A375 (cell line): ENCODE results near the gene MYO9A. TPM values are rescaled to one million over a fixed set of nuclear protein-coding genes. Genes with fewer than 3 reads are reported as not detected.
A peak's percentile ranks its signal among the peaks of the same experiment; 100 is the strongest.

Experiments used
- small RNA-seq: library from RNA; depleted of rRNA; stranded (forward); fragments of <200 nt; gene quantifications from one replicate; pipeline ENCODE3, GENCODE V24; 2014
- total RNA-seq: library from RNA; depleted of rRNA; stranded (reverse); fragments of >200 nt; shearing (Covaris generic); gene quantifications from 2 replicates; pipeline ENCODE4 v1.2.3, GENCODE V29; 2014; rRNA removed

The MYO9A gene, protein sequence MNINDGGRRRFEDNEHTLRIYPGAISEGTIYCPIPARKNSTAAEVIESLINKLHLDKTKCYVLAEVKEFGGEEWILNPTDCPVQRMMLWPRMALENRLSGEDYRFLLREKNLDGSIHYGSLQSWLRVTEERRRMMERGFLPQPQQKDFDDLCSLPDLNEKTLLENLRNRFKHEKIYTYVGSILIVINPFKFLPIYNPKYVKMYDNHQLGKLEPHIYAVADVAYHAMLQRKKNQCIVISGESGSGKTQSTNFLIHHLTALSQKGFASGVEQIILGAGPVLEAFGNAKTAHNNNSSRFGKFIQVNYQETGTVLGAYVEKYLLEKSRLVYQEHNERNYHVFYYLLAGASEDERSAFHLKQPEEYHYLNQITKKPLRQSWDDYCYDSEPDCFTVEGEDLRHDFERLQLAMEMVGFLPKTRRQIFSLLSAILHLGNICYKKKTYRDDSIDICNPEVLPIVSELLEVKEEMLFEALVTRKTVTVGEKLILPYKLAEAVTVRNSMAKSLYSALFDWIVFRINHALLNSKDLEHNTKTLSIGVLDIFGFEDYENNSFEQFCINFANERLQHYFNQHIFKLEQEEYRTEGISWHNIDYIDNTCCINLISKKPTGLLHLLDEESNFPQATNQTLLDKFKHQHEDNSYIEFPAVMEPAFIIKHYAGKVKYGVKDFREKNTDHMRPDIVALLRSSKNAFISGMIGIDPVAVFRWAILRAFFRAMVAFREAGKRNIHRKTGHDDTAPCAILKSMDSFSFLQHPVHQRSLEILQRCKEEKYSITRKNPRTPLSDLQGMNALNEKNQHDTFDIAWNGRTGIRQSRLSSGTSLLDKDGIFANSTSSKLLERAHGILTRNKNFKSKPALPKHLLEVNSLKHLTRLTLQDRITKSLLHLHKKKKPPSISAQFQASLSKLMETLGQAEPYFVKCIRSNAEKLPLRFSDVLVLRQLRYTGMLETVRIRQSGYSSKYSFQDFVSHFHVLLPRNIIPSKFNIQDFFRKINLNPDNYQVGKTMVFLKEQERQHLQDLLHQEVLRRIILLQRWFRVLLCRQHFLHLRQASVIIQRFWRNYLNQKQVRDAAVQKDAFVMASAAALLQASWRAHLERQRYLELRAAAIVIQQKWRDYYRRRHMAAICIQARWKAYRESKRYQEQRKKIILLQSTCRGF (N-terminal part only)
- total RNA-seq: 12.0 and 13.7 TPM in 2 replicates

DNA sequence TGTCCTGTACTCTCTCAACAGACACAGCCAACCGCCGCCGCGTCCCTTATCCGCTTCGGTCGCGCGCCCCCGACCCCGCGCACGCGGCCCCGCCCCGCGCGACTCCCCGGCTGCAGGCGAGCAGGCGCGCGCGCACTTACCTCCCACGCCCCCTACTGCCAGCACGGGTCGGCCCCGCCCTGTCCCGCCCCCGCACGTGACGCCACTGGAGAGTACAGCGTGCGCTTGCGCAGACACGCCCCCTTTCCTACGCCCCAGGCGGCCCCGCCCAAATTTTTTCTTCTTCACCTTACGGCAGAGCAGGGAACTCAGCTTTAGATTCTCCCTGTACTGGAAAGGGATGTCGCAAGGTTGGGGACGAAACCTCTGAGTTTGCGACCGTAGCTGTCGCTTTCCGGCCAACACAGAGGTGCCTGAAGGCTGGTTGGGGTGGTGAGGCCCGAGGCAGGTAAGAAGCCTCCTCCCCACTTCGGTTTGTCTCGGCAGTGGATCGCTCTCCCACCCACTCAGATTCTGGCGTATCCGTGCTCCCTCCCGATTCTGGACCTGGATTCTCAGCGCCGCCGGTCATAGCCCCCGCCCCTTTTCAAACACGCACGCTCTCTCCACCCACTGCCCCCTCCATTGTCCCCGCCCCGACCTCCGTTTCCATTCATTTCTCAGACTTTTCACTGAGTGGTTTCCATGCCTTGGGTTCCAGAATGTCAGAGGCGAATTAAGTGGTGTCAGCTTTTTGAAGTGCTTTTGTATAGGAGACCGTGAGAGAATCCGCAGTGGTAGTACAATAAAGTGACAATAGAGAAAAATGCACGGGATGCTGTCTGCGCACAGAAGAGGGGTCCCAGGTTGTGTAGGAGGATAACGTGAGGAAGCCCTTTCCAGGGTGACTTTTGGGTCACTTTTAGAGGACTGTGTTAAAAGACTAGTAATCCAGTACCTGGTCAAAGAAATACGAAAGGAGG, at the start of gene MYO9A, which contains the start of gene SENP8:
MYO9A (minus strand) TSS at position 134 of the 962 bp plus-strand sequence. CDS start 71,587 bp downstream, outside the sequence.
SENP8 (plus strand) TSS at position 387 of the 962 bp plus-strand sequence. CDS start 21,221 bp downstream, outside the sequence.

GRCh38 chr15:71810256-71811035, 307.5 kb downstream of the MYO9A start, which contains the start of gene NR2E3:
NR2E3 (plus strand) TSS chr15:71810554; CDS start chr15:71810744, 190 bp downstream.

Small RNA genes lying within 50 kb of the gene (small RNA-seq; reads per million reads assigned to genes)
- gene RNA5SP399 (3.3 reads per million, percentile 81 among the genes with 10 or more reads in this experiment), gene RNU2-65P (not detected)

Other genes with a start within 250 kb of the MYO9A start
- 1.3 and 1.5 TPM in 2 replicates for gene SENP8, start 253 bp upstream of the MYO9A start, total RNA-seq
- 0.21 TPM in 1 of 2 replicates, not detected in the other for gene GRAMD2A, start 79.6 kb upstream of the MYO9A start, total RNA-seq
- gene PKM, start 113.0 kb upstream of the MYO9A start, total RNA-seq: 1,823 and 2,030 TPM in 2 replicates
- gene PARP6, start 154.4 kb upstream of the MYO9A start, total RNA-seq: 32.7 and 35.5 TPM in 2 replicates
- 0.53 TPM in 1 of 2 replicates, not detected in the other for gene CELF6, start 202.0 kb upstream of the MYO9A start, total RNA-seq